T-helper 2 cell treated with Interferon-gamma antibody and Interleukin-4, amounts not matched to agents 5 μg/mL and 100 μg/mL, for 36 hours (primary cell): Measurements from ENCODE around the gene PBX3.
"Not testable (repeated sequence)": the region's sequence is repeated elsewhere in the genome, so short reads cannot be mapped to it uniquely, and the experiment has no call there.

Experiments
- DNase-seq: peaks from one replicate; pipeline ENCODE4 v3.0.0; 2021; ENCODE audit warnings: low spot score
- H3K27ac Mint-ChIP-seq: one replicate; pipeline ENCODE4 v1.8.0; 2021; ENCODE audit warnings: mild to moderate bottlenecking, mixed read lengths
- H3K27me3 Mint-ChIP-seq: one replicate; pipeline ENCODE4 v1.8.0; 2021; ENCODE audit warnings: low read depth, mixed read lengths
- H3K36me3 Mint-ChIP-seq: one replicate; pipeline ENCODE4 v1.8.0; 2021; ENCODE audit warnings: low read depth, mixed read lengths
- H3K4me1 Mint-ChIP-seq: one replicate; pipeline ENCODE4 v1.8.0; 2021; ENCODE audit warnings: low read depth, mixed read lengths
- H3K4me3 Mint-ChIP-seq: one replicate; pipeline ENCODE4 v1.8.0; 2022; ENCODE audit warnings: mild to moderate bottlenecking, moderate library complexity, mixed read lengths
- H3K9me3 Mint-ChIP-seq: one replicate; pipeline ENCODE4 v1.8.0; 2021; ENCODE audit warnings: mixed read lengths

PBX3 gene

DNA sequence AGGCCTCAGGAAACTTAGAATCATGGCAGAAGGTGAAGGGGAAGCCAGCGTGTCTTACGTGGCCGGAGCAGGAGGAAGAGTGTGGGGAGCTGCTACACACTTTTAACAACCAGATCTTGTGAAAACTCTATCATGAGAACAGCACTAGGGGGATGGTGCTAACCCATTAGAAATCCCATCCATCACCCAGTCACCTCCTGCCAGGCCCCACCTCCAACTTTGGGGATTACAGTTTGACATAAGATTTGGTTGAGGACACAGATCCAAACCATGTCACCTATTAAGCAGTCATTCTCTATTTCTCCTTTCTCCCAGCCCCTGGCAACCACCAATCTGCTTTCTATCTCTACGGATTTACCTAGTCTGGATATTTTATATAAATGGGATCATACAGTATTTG is 26.9 kb downstream of the PBX3 start:
- no peak for DNase-seq
- Mint-ChIP-seq H3K4me1 (no peaks in the 10 kb centered on the region), H3K27ac (no peak overlapping the region), H3K4me3 (no peak overlapping the region), H3K27me3 (no peaks in the 10 kb centered on the region), H3K9me3 (peaks cover 7% of the 10 kb centered on the region), H3K36me3 (peaks cover 4% of the 10 kb centered on the region)

DNA sequence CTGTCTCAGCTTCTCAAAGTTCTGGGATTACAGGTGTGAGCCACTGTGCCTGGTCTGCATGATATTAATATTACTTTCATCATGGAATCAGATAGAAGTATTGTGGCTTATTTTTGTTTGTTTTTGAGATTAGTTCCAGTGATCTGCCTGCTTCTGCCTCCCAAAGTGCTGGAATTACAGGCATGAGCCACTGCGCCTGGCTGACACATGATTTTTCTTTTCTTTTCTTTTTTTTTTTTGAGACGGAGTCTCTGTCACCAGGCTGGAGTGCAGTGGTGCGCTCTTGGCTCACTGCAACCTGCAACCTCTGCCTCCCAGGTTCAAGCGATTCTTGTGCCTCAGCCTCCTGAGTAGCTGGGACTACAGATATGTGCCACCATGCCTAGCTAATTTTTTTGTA is 29.6 kb downstream of the PBX3 start:
- H3K36me3 Mint-ChIP-seq, H3K27ac Mint-ChIP-seq, H3K27me3 Mint-ChIP-seq, DNase-seq, H3K9me3 Mint-ChIP-seq, H3K4me3 Mint-ChIP-seq, H3K4me1 Mint-ChIP-seq: not testable (repeated sequence)

DNA sequence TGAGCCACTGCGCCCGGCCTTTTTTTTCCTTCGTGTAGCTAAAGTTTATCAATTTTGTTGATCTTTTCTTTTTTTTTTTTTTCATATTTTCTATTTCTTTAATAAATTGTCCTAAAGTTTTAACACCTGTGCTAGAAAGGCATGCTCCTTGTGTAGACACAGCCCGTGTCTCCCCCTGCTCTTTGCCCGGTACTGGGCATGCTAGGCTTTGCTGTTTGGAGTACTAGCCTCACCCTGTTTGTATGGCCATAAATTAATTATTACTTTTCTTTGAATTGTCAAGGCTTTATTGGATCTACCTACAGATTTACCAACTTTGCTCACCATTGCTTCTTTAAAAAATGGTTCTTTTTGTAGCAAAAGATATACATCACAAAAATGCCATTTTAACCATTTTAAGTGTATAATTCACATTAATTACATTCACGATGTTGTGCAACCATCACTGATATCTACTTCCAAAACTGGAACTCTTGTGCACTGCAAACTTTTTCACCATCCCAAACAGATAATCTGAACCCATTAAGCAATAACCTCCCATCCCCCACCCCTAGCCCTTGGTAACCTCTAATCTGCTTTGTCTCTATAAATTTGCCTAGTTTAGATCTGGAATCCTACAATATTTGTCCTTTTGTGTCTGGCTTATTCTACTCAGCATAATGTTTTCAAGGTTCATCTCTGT is 31.5 kb downstream of the PBX3 start:
- not testable (repeated sequence) for DNase-seq, H3K27ac Mint-ChIP-seq, H3K4me1 Mint-ChIP-seq, H3K27me3 Mint-ChIP-seq, H3K4me3 Mint-ChIP-seq
- Mint-ChIP-seq H3K9me3 (peaks cover 11% of the 10 kb centered on the region), H3K36me3 (peaks cover 14% of the 10 kb centered on the region)

DNA sequence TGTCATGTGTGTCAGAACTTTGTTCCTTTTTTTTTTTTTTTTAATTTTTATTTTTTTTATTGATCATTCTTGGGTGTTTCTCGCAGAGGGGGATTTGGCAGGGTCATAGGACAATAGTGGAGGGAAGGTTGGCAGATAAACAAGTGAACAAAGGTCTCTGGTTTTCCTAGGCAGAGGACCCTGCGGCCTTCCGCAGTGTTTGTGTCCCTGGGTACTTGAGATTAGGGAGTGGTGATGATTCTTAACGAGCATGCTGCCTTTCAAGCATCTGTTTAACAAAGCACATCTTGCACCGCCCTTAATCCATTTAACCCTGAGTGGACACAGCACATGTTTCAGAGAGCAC is 32.0 kb downstream of the PBX3 start:
- Mint-ChIP-seq H3K9me3 (peaks cover 11% of the 10 kb centered on the region), H3K36me3 (peaks cover 14% of the 10 kb centered on the region)
- DNase-seq, H3K27ac Mint-ChIP-seq, H3K27me3 Mint-ChIP-seq, H3K4me3 Mint-ChIP-seq, H3K4me1 Mint-ChIP-seq: not testable (repeated sequence)

DNA sequence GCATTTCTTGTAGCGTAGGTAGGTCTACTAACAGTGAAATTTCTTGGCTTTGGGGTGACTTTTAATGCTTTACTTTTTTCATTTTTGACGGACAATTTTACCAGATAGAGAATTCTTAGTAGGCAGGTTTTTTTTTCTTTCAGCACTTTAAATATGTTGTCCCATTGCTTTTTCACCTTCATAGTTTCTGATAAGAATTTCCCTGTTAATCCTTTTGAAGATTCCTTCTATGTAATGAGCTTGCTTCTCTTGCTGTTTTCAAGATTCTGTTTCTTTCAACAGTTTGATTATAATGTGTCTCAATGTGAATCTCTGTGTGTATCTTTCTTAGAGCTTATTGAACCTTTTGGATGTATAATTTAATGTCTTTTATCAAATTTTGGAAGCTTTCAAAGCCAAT is 35.5 kb downstream of the PBX3 start:
- Mint-ChIP-seq H3K27me3 (no peaks in the 10 kb centered on the region), H3K4me3 (no peak overlapping the region), H3K9me3 (peaks cover 4% of the 10 kb centered on the region), H3K36me3 (peaks cover 22% of the 10 kb centered on the region), H3K4me1 (peaks cover 19% of the 10 kb centered on the region), H3K27ac (no peak overlapping the region)
- no peak for DNase-seq

DNA sequence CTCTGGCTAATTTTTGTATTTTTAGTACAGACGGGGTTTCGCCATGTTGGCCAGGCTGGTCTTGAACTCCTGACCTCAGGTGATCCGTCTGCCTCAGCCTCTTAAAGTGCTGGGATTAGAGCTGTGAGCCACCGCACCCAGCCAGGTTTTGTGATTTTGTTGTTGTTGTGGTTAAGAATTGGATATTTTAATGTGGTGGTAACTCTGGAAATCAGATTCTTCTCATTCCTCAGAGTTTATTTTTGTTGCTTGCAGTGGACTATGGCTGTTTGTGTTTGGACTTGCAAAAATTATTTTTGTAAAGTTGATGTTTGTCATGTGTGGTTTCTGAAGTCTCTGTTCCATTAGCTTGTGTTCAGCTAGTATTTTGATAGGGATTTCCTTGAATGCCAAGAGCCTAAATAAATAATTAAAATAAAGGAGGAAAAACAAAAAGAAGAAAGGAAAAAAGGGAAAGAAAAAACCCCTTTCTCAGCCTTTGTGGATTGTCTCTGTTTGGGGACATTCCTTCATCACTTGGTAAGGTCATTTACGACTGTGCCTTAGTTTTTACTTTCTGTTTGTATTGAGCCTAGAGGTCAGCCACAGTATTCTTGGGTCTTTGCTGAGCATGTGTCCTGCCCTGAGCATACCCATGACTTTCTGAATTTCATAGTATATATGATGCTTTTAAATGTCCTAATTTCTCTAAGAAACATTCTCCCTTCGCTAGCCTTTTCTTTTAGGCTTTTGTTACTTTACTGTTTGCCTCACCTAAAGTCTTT is 37.3 kb downstream of the PBX3 start:
- H3K9me3 Mint-ChIP-seq: peaks cover 4% of the 10 kb centered on the region
- H3K4me1 Mint-ChIP-seq: peaks cover 19% of the 10 kb centered on the region
- peak overlapping the region; percentile 9 for H3K4me3 Mint-ChIP-seq
- H3K27me3 Mint-ChIP-seq: no peaks in the 10 kb centered on the region
- peaks cover 22% of the 10 kb centered on the region for H3K36me3 Mint-ChIP-seq
- no peak for DNase-seq
- peak overlapping the region; percentile 48 for H3K27ac Mint-ChIP-seq

DNA sequence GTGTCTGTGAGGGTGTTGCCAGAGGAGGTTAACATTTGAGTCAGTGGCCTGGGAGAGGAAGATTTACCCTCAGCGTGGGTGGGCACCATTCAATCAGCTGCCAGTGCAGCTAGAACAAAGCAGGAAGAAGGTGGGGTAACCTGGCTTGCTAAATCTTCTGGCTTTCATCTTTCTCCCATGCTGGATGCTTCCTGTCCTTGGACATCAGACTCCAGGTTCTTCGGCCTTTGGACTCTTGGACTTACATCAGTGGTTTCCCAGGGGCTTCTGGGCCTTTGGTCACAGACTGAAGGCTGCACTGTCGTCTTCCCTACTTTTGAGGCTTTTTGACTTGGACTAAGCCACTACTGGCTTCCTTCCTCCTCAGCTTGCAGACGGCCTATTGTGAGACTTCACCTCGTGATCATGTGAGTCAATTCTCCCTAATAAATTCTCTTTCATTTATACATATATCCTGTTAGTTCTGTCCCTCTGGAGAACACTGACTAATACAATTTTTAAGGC is 38.1 kb downstream of the PBX3 start:
- Mint-ChIP-seq H3K36me3 (peaks cover 22% of the 10 kb centered on the region), H3K9me3 (peaks cover 4% of the 10 kb centered on the region), H3K4me1 (peaks cover 19% of the 10 kb centered on the region), H3K4me3 (peak overlapping the region; percentile 9), H3K27ac (peak overlapping the region; percentile 48), H3K27me3 (no peaks in the 10 kb centered on the region)
- peak; percentile 32 for DNase-seq

DNA sequence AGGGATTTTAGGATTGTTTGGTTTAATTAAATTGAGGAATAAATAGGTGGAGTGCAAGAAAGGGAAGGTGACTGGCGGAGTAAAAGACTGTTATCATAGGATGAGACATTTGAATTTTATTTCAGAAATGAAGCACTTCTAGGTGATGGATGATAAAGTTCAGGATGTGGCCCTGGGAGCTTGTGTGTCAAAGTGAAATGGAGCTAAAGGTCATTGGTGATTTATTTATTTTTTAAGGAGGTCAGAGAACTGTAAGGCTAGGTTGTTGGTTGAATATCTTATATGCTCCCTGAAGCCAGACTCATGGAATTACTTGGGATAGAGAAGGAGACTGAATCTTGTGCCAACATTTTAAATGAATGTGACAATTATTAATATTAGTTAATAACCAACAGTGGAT is 40.5 kb downstream of the PBX3 start:
- peaks cover 14% of the 10 kb centered on the region for H3K36me3 Mint-ChIP-seq
- peaks cover 19% of the 10 kb centered on the region for H3K4me1 Mint-ChIP-seq
- H3K27ac Mint-ChIP-seq: no peak overlapping the region
- no peaks in the 10 kb centered on the region for H3K9me3 Mint-ChIP-seq
- H3K4me3 Mint-ChIP-seq: no peak overlapping the region
- H3K27me3 Mint-ChIP-seq: no peaks in the 10 kb centered on the region
- DNase-seq: no peak

DNA sequence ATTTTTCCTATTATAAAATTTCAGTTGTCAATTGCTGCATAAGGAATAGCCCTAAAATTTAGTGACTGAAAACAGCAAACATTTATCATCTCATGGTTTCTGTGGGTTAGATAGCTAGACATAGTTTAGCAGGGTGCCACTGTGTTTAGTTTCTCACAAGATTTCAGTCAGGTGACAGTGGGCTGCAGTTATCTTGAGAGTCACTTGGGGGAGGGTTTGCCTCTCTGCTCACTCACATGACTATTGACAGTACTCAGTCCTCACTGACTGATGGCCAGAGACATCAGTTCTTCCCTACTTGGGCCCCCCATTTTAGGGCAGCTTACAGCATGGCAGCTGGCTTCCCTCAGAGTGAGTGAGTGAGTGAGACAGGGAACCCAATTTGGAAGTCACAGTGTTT is 42.0 kb downstream of the PBX3 start:
- Mint-ChIP-seq H3K36me3 (peaks cover 12% of the 10 kb centered on the region), H3K27me3 (no peaks in the 10 kb centered on the region), H3K4me3 (no peak overlapping the region), H3K9me3 (no peaks in the 10 kb centered on the region), H3K27ac (no peak overlapping the region), H3K4me1 (peaks cover 19% of the 10 kb centered on the region)
- no peak for DNase-seq

DNA sequence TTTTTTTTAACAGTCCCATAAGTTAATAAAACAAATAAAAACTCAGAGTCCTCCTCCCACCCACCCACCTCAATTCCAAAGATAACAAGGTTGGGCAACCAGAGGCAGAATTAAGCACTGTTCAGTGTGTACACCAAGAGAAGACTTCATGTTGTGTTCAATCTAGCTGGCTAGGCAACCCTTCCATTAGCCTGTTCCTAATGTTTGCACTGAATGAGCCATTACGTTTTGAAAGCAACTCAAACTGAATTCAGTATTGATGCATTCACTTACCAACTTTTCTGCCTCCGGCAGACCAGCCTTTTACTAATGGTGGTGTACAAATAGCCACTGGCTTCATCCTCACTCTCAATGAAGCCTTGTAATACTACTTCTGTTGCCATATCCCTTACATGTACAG is 47.5 kb downstream of the PBX3 start:
- Mint-ChIP-seq H3K36me3 (no peaks in the 10 kb centered on the region), H3K4me3 (no peak overlapping the region), H3K27ac (no peak overlapping the region), H3K27me3 (no peaks in the 10 kb centered on the region), H3K9me3 (no peaks in the 10 kb centered on the region), H3K4me1 (no peaks in the 10 kb centered on the region)
- no peak for DNase-seq

DNA sequence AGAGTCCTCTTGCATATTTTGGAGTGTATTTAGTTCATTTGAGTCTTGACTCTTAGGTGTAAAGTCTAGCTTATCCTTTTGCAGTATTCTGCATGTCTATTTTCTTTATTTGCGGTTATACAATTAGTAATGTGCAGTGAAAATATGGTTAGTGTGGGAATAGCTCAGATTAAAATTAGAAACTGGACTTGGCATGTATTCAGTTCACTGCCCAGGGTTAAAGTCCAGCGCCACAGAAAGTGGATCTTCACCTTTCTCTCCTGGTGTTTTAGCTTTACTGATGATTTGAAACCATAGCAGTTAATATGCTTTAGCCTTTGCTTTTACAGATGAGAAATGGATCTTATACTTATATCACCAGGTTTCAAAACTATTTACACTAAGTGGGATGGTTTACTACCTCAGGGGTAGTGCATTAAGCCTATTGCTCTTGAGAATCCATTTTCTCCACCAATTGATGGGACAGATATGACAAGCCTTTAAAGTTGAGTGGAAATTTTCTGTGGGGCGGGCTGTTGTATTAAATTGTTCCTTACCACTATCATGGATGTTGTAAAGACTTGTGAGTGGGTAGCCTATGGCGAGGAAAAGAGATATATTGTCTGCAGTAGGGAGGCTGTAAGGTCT is 48.9 kb downstream of the PBX3 start:
- DNase-seq: no peak
- no peak overlapping the region for H3K4me3 Mint-ChIP-seq
- no peaks in the 10 kb centered on the region for H3K27me3 Mint-ChIP-seq
- H3K9me3 Mint-ChIP-seq: no peaks in the 10 kb centered on the region
- H3K27ac Mint-ChIP-seq: no peak overlapping the region
- no peaks in the 10 kb centered on the region for H3K4me1 Mint-ChIP-seq
- H3K36me3 Mint-ChIP-seq: no peaks in the 10 kb centered on the region

DNA sequence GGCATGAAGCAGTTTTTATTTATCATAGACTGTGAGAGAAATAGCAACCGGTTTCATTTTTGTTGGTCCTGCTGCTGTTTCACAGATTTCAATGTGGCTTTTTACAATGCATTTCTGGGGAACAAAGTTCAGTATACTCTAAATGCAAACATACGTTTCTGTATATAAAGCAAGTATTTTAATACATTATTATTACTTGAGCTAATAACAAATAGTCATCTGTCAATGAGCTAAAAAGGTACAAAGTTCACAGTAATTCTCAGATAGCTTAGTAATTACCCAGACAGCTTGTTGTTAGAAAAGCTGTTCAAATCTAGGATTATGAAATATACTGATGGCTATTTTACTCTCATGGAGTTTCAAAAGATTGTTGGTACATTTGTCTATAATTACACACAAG is 50.8 kb downstream of the PBX3 start:
- Mint-ChIP-seq H3K27ac (no peak overlapping the region), H3K4me1 (no peaks in the 10 kb centered on the region), H3K27me3 (no peaks in the 10 kb centered on the region), H3K4me3 (no peak overlapping the region), H3K9me3 (no peaks in the 10 kb centered on the region), H3K36me3 (no peaks in the 10 kb centered on the region)
- no peak for DNase-seq

DNA sequence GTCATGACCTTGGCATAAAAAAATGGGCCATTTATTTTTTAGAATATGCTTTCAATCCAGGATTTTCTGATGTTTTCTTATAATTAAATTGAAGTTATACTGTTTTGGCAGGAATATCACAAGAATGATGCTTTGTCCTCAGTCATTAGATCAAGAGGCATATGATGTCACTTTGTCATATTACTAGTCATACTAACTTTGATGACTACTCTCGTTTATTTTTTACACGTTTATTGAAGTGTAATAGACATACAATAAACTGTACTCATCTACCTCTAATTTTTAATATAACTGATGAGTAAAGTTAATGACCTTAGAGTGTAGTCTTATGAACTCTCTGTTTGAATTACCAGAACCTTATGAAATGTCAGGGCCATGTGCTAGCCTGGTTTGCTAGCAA is 56.4 kb downstream of the PBX3 start:
- Mint-ChIP-seq H3K4me3 (no peak overlapping the region), H3K27me3 (no peaks in the 10 kb centered on the region), H3K9me3 (no peaks in the 10 kb centered on the region), H3K4me1 (no peaks in the 10 kb centered on the region), H3K36me3 (no peaks in the 10 kb centered on the region), H3K27ac (no peak overlapping the region)
- no peak for DNase-seq

DNA sequence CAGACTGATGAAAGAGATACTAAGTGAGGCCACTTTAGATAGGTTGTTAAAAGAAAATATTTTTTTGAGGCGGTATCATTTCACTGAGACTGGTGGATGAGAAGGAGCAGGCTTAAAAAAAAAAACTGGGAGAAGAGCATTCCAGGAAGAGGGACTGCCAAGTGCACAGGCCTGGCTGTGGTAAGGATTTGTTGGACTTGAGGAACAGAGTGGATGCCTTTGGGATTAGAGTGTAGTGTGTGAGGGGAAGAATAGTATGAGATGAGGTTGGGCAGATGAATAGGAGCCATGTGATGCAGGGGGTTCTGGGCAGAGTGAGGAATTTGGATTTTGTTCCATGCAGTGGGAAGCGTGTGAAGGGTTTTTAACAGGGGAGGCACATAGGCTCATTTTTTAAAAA is 57.9 kb downstream of the PBX3 start:
- DNase-seq: no peak
- no peaks in the 10 kb centered on the region for H3K27me3 Mint-ChIP-seq
- H3K36me3 Mint-ChIP-seq: no peaks in the 10 kb centered on the region
- no peaks in the 10 kb centered on the region for H3K4me1 Mint-ChIP-seq
- no peak overlapping the region for H3K4me3 Mint-ChIP-seq
- H3K27ac Mint-ChIP-seq: no peak overlapping the region
- no peaks in the 10 kb centered on the region for H3K9me3 Mint-ChIP-seq
